GM10248 (cell line): Measurements from ENCODE around the gene OR5AN1.
"Not testable (repeated sequence)": the region's sequence is repeated elsewhere in the genome, so short reads cannot be mapped to it uniquely, and the experiment has no call there.

Experiments
- CTCF ChIA-PET: fragments of 300-600 bp; sonication (Branson Sonifier 250); formaldehyde crosslinking; extraction: SDS; loops from one replicate; lab custom pipeline; 2021; ENCODE audit warnings: antibody characterized with exemption; lab: Yijun Ruan, JAX
- POLR2A ChIA-PET: fragments of 350-650 bp; sonication (Branson Sonifier 250); formaldehyde crosslinking; extraction: SDS; loops from one replicate; lab custom pipeline; 2020; ENCODE audit warnings: antibody characterized with exemption; lab: Yijun Ruan, JAX
- DNase-seq: peaks from one replicate; pipeline ENCODE4 v3.0.0; 2012; ENCODE audit errors: extremely low spot score
- CTCF ChIP-seq: IDR thresholded peaks from 2 replicates; pipeline ENCODE4 v1.5.1; 2012; ENCODE audit warnings: mild to moderate bottlenecking, low read depth; ENCODE audit errors: extremely low read depth, missing control alignments, control extremely low read depth

OR5AN1 gene

GRCh38 chr11:59358595-59358994 is at the start of gene OR5AN1:
Gene OR5AN1, plus strand, starts transcription at chr11:59358895. Its CDS starts 5,564 bp downstream, at chr11:59364459.
- ChIA-PET POLR2A (no interaction called here), CTCF (interaction anchor here (1.0 kb wide), 1 partner anchor 9 kb away, joined by 3 read pairs; no protein-coding TSS in a partner anchor)
- TF ChIP-seq CTCF, result no peak
- DNase-seq, result no peak

GRCh38 chr11:59335001-59335400 is 23.7 kb upstream of the OR5AN1 start:
- DNase-seq, result no peak
- CTCF ChIA-PET, result interaction anchor here (0.6 to 1.5 kb wide), 6 partner anchors 9 to 66 kb away, joined by 3 to 4 read pairs (median 3); no protein-coding TSS in a partner anchor
- TF ChIP-seq CTCF, result no peak
- POLR2A ChIA-PET, result no interaction called here

- no peak for DNase-seq
- no peak for TF ChIP-seq CTCF
- CTCF ChIA-PET, result no interaction called here
- POLR2A ChIA-PET, result no interaction called here
Measured at GRCh38 chr11:59336176-59336575, 22.5 kb upstream of the OR5AN1 start.

- ChIA-PET POLR2A (no interaction called here), CTCF (no interaction called here)
- no peak for TF ChIP-seq CTCF
- no peak for DNase-seq
Measured at GRCh38 chr11:59336931-59337330, 21.8 kb upstream of the OR5AN1 start.

GRCh38 chr11:59349657-59350056 is 9.0 kb upstream of the OR5AN1 start:
- CTCF ChIA-PET, POLR2A ChIA-PET: not testable (repeated sequence)

GRCh38 chr11:59355226-59355625 is 3.5 kb upstream of the OR5AN1 start:
- CTCF ChIA-PET, result interaction anchor here (0.7 to 1.4 kb wide), 3 partner anchors 20 to 89 kb away, joined by 3 read pairs; no protein-coding TSS in a partner anchor
- no peak for TF ChIP-seq CTCF

More at GRCh38 chr11:59349657-59350056, 9.0 kb upstream of the OR5AN1 start:
- DNase-seq, result not testable (repeated sequence)

GRCh38 chr11:59356561-59356960 is 2.1 kb upstream of the OR5AN1 start:
- ChIA-PET POLR2A (no interaction called here), CTCF (no interaction called here)
- DNase-seq, result no peak
- TF ChIP-seq CTCF, result no peak

More at GRCh38 chr11:59355226-59355625, 3.5 kb upstream of the OR5AN1 start:
- DNase-seq, result no peak
- POLR2A ChIA-PET, result no interaction called here
